SK-N-MC (cell line): ENCODE measurements around the gene FUBP3.

Source experiments
- EZH2 ChIP-seq: fragments of 200-600 bp; sonication (generic); IDR thresholded peaks from one replicate; pipeline ENCODE4 v1.6.1; 2017; ENCODE audit warnings: antibody characterized with exemption
- FOXP2 ChIP-seq: optimal IDR thresholded peaks from 2 replicates; pipeline ENCODE3; 2011; ENCODE audit warnings: mild to moderate bottlenecking, moderate library complexity; ENCODE audit not compliant: insufficient read depth; ENCODE audit errors: extremely low read length, control extremely low read depth
- POLR2AphosphoS5 ChIP-seq: IDR thresholded peaks from 2 replicates; pipeline ENCODE4 v1.6.1; 2012; ENCODE audit warnings: mild to moderate bottlenecking, low read depth, low read length, borderline replicate concordance

GRCh38 chr9:130599625-130600024 lies 20.2 kb downstream of the FUBP3 start:
- no peak for TF ChIP-seq POLR2AphosphoS5
- no peak for TF ChIP-seq EZH2
- TF ChIP-seq FOXP2, result no peak
